PC-3 (cell line): ENCODE results near the gene CCSER1. TPM values are rescaled to one million over a fixed set of nuclear protein-coding genes. Genes with fewer than 3 reads are reported as not detected.

ENCODE experiments used
- ATAC-seq: fragments of 200-7000 bp; cut with Tn5 transposase; 2 replicates; pipeline ENCODE4 v1.9.1; 2020; ENCODE audit warnings: mild to moderate bottlenecking, moderate library complexity
- BruUV-seq: library from RNA; stranded (reverse); fragments of 400-500 nt; replicated peaks from 2 replicates; lab custom pipeline; 2021; lab: Mats Ljungman, UMichigan
- CTCF ChIA-PET: fragments of 300-600 bp; sonication (Branson Sonifier 250); formaldehyde crosslinking; loops from one replicate; lab custom pipeline; 2022; ENCODE audit warnings: antibody characterized with exemption; lab: Charles Lee
- POLR2A ChIA-PET: fragments of 300-600 bp; sonication (Branson Sonifier 250); formaldehyde crosslinking; loops from one replicate; lab custom pipeline; 2022; ENCODE audit warnings: antibody characterized with exemption; ENCODE audit not compliant: unreplicated experiment; lab: Charles Lee
- DNase-seq: peaks from one replicate; pipeline ENCODE4 v3.0.0-alpha.2; 2015
- H2AFZ ChIP-seq: fragments of 300-600 bp; sonication (generic); 2 replicates; pipeline ENCODE4 v1.6.0; 2016; ENCODE audit warnings: antibody characterized with exemption, low read length
- H3F3A ChIP-seq: fragments of 300-600 bp; sonication (generic); one replicate; pipeline ENCODE4 v1.6.0; 2017; ENCODE audit warnings: antibody characterized with exemption, low read length, control low read depth, mild to moderate bottlenecking; ENCODE audit not compliant: unreplicated experiment
- H3K27ac ChIP-seq: fragments of 300-600 bp; sonication (generic); 2 replicates; pipeline ENCODE4 v1.5.1; 2016; ENCODE audit warnings: mild to moderate bottlenecking, low read length
- H3K27me3 ChIP-seq: fragments of 300-600 bp; sonication (generic); 2 replicates; pipeline ENCODE4 v1.6.1; 2016; ENCODE audit warnings: low read length, mixed read lengths
- H3K36me3 ChIP-seq: fragments of 300-600 bp; sonication (generic); 2 replicates; pipeline ENCODE4 v1.6.1; 2016; ENCODE audit warnings: low read depth, mixed run types, low read length, mixed read lengths
- H3K4me1 ChIP-seq: fragments of 300-600 bp; sonication (generic); 2 replicates; pipeline ENCODE4 v1.5.1; 2016; ENCODE audit warnings: low read length; ENCODE audit not compliant: insufficient read depth
- H3K4me2 ChIP-seq: fragments of 300-600 bp; sonication (generic); 2 replicates; pipeline ENCODE4 v1.6.0; 2016; ENCODE audit warnings: low read length
- H3K4me3 ChIP-seq: fragments of 300-600 bp; sonication (generic); 2 replicates; pipeline ENCODE4 v1.5.1; 2016; ENCODE audit warnings: mild to moderate bottlenecking, low read length, mixed read lengths
- H3K79me2 ChIP-seq: fragments of 300-600 bp; sonication (generic); 2 replicates; pipeline ENCODE4 v1.6.1; 2017; ENCODE audit warnings: low read length, mixed read lengths
- H3K9ac ChIP-seq: fragments of 300-600 bp; sonication (generic); 2 replicates; pipeline ENCODE4 v1.6.0; 2016; ENCODE audit warnings: mild to moderate bottlenecking, low read length
- H3K9me2 ChIP-seq: fragments of 300-600 bp; sonication (generic); replicated peaks from 2 replicates; pipeline ENCODE4 v1.6.1; 2016; ENCODE audit warnings: mixed run types, low read length, mixed read lengths
- H3K9me3 ChIP-seq: fragments of 300-600 bp; sonication (generic); 2 replicates; pipeline ENCODE4 v1.6.1; 2016; ENCODE audit warnings: low read length, mixed read lengths
- H4K20me1 ChIP-seq: fragments of 300-600 bp; sonication (generic); 2 replicates; pipeline ENCODE4 v1.6.1; 2016; ENCODE audit warnings: low read length, mixed read lengths
- EZH2 ChIP-seq: fragments of 300-600 bp; sonication (generic); IDR thresholded peaks from one replicate; pipeline ENCODE4 v1.6.1; 2017; ENCODE audit warnings: antibody characterized with exemption, mild to moderate bottlenecking, low read length; ENCODE audit not compliant: unreplicated experiment
- EZH2phosphoT487 ChIP-seq: fragments of 300-600 bp; sonication (generic); IDR thresholded peaks from 2 replicates; pipeline ENCODE4 v1.6.1; 2018; ENCODE audit warnings: mild to moderate bottlenecking, antibody characterized with exemption, low read length, borderline replicate concordance
- intact Hi-C: fragments of 100-400 bp; cut with micrococcal nuclease; formaldehyde crosslinking; loops from 2 replicates; pipeline ENCODE4 v1.9.0; 2023
- total RNA-seq: library from RNA; depleted of rRNA; stranded (reverse); fragments of >200 nt; gene quantifications from 2 replicates; pipeline ENCODE4 v1.2.3, GENCODE V29; 2014
- TF ChIP-seq, protein P1 (sequence below): fragments of 300-600 bp; sonication (generic); conservative IDR thresholded peaks from 2 replicates; pipeline ENCODE4 v1.5.1; 2017; ENCODE audit warnings: antibody characterized with exemption, low read depth, mild to moderate bottlenecking, low read length

The CCSER1 gene
- total RNA-seq, 1 experiment from 2014 or later = 6.0 TPM

DNA sequence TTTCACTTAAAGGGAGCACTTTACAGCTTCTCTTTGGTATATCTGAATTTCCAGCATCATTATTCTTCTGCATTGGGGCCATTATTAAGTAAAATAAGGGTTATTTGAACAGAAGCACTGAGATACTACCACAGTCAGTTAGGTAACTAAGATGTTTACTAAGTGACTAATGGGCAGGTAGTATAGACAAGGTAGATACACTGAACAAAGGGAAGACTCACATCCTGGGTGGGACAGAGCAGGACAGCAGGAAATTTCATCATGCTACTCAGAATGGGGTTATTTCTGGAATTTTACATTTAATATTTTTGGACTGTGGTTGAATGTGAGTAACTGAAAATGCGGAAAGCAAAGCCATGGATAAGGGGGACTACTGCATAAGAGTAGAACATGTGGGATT, 316.0 kb downstream of the CCSER1 start:
- Histone ChIP-seq H3K4me2 (peak overlapping the region; percentile 76), H4K20me1 (no peaks in the 10 kb centered on the region), H2AFZ (no peak overlapping the region), H3K27ac (peak overlapping the region; percentile 93), H3F3A (no peaks in the 10 kb centered on the region), H3K4me3 (peak overlapping the region; percentile 31; the same call in 1 of the 2 replicates), H3K4me1 (peaks cover 61% of the 10 kb centered on the region), H3K9me3 (no peaks in the 10 kb centered on the region), H3K36me3 (no peaks in the 10 kb centered on the region), H3K9me2 (no peaks in the 10 kb centered on the region), H3K79me2 (no peaks in the 10 kb centered on the region), H3K27me3 (no peaks in the 10 kb centered on the region), H3K9ac (peak overlapping the region; percentile 56)
- POLR2A ChIA-PET = no interaction called here
- TF ChIP-seq, protein P1, sequence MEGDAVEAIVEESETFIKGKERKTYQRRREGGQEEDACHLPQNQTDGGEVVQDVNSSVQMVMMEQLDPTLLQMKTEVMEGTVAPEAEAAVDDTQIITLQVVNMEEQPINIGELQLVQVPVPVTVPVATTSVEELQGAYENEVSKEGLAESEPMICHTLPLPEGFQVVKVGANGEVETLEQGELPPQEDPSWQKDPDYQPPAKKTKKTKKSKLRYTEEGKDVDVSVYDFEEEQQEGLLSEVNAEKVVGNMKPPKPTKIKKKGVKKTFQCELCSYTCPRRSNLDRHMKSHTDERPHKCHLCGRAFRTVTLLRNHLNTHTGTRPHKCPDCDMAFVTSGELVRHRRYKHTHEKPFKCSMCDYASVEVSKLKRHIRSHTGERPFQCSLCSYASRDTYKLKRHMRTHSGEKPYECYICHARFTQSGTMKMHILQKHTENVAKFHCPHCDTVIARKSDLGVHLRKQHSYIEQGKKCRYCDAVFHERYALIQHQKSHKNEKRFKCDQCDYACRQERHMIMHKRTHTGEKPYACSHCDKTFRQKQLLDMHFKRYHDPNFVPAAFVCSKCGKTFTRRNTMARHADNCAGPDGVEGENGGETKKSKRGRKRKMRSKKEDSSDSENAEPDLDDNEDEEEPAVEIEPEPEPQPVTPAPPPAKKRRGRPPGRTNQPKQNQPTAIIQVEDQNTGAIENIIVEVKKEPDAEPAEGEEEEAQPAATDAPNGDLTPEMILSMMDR = no peak
- TF ChIP-seq EZH2 = no peak
- no peak for TF ChIP-seq EZH2phosphoT487
- CTCF ChIA-PET = no interaction called here
- ATAC-seq = peak; percentile 83
- peak; percentile 81 for DNase-seq
- intact Hi-C loops = loop anchor here (2.0 kb wide), 1 partner anchor 54 kb away; no protein-coding TSS in a partner anchor
- no TSS peak for BruUV-seq

DNA sequence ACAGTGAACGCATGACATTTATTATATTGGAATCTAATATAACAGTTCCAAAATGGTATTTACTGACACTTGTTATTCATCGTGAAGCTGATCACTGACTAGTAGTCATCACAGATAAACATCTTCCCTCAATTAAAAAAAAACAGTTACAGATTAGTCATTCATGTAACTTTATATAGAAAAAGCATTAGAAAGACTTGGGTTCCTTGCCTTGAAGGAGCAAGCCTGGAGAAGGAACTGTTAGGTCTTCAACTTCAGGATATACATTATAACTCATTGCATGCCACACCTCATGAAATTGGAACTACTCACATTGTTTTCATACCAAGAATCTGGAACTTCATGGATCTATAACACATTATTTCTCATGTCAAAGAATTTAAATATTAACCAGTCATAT, 317.7 kb downstream of the CCSER1 start:
- intact Hi-C loops = no loop called here
- no peak overlapping the region for H2AFZ ChIP-seq
- H3K4me1 ChIP-seq = peaks cover 61% of the 10 kb centered on the region
- peak overlapping the region; percentile 93 for H3K27ac ChIP-seq
- ChIA-PET CTCF (no interaction called here), POLR2A (interaction anchor here (0.6 kb wide), 1 partner anchor 1900 kb away, joined by 3 read pairs; no protein-coding TSS in a partner anchor)
- BruUV-seq = no TSS peak
- no peaks in the 10 kb centered on the region for H3K36me3 ChIP-seq
- no peaks in the 10 kb centered on the region for H3F3A ChIP-seq
- TF ChIP-seq, protein P1 = no peak
- TF ChIP-seq EZH2phosphoT487 = no peak
- TF ChIP-seq EZH2 = no peak
- DNase-seq (peak; percentile 66), ATAC-seq (peak; percentile 21; the same call in 1 of the 2 replicates)
- no peaks in the 10 kb centered on the region for H4K20me1 ChIP-seq
- no peaks in the 10 kb centered on the region for H3K9me3 ChIP-seq
- peak overlapping the region; percentile 24; the same call in 1 of the 2 replicates for H3K4me3 ChIP-seq
- no peaks in the 10 kb centered on the region for H3K79me2 ChIP-seq
- H3K4me2 ChIP-seq = peak overlapping the region; percentile 76
- H3K9ac ChIP-seq = no peak overlapping the region; the same call in 1 of the 2 replicates
- H3K9me2 ChIP-seq = no peaks in the 10 kb centered on the region
- no peaks in the 10 kb centered on the region for H3K27me3 ChIP-seq

DNA sequence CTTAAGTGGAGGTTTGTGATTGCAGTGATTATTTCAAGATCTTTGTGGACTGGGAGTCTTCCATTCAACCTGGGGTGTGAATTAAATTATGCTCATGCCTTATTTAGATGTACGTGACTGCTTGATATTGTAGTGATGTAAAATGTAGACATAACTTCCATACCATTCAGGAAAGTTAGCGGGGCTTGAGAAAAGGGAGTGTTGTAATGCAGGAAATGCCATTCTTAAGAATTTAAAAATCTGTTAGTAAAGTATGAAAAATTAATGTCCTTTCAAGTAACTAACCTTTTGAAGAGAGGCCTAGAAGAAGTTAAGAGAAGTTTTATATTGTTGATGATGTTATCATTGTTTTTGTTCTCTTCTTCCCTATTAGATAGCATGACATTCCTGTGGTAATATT, 318.2 kb downstream of the CCSER1 start:
- H3K9me3 ChIP-seq = no peaks in the 10 kb centered on the region
- H3K4me3 ChIP-seq = peak overlapping the region; percentile 24; the same call in 1 of the 2 replicates
- BruUV-seq = no TSS peak
- ChIA-PET CTCF (no interaction called here), POLR2A (interaction anchor here (0.6 kb wide), 1 partner anchor 1900 kb away, joined by 3 read pairs; no protein-coding TSS in a partner anchor)
- ATAC-seq (no peak), DNase-seq (peak; percentile 3)
- no peaks in the 10 kb centered on the region for H3K36me3 ChIP-seq
- no peak overlapping the region; the same call in 1 of the 2 replicates for H3K9ac ChIP-seq
- intact Hi-C loops = no loop called here
- no peaks in the 10 kb centered on the region for H3F3A ChIP-seq
- H4K20me1 ChIP-seq = no peaks in the 10 kb centered on the region
- peak overlapping the region; percentile 48 for H3K4me2 ChIP-seq
- H3K4me1 ChIP-seq = peaks cover 59% of the 10 kb centered on the region
- H2AFZ ChIP-seq = no peak overlapping the region
- TF ChIP-seq EZH2 (no peak), EZH2phosphoT487 (no peak)
- TF ChIP-seq, protein P1 = no peak
- H3K27me3 ChIP-seq = no peaks in the 10 kb centered on the region
- no peaks in the 10 kb centered on the region for H3K79me2 ChIP-seq
- H3K27ac ChIP-seq = peak overlapping the region; percentile 93
- H3K9me2 ChIP-seq = no peaks in the 10 kb centered on the region
